ENCODE data around the gene NSD2. TPM values are rescaled to one million over a fixed set of nuclear protein-coding genes. Genes with fewer than 3 reads are reported as not detected.

The NSD2 gene
- total and polyA plus RNA-seq, 9 donors, result 9.1 to 41.9 (median 20.3) TPM

DNA sequence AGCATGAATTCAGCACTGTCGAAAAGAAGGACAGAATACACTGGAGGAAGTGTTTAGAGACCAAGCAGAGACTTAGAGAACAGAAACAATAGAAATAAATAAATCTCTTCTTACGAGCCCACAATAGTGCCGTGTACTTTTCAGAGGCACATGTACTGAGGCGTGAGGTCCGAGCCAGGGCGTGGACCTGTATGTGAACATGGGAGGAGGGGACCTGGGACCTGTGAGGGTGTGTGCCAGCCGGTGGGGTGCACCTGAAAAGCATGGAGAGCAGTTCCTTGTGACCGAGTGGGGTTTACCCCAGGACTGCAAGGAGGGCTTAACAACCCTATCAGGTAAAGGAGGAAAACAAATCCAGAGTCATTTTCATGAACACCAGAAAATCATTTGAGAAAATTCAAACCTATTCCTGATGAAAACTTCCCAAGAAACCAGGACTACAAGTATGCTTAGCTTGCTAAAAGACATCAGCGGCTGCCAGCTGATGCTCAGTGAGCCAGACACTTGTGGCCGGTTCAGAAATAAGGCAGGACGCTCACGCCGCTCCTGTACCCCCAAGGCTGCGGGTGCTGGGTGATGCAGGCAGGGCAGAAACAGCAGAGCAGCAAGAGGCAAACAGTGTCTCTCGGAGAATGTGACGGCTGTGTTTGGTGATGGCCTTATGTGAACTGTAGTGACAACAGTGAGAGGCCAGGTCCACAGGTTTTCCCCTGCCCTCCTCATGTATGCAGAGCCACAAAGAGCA is 100.4 kb downstream of the NSD2 start:
- WGBS, 3 donors, result 95% methylated on average over 16 of the region's 16 CpGs

GRCh38 chr4:1972414-1972813 is 101.2 kb downstream of the NSD2 start:
- TF ChIP-seq, protein P1, sequence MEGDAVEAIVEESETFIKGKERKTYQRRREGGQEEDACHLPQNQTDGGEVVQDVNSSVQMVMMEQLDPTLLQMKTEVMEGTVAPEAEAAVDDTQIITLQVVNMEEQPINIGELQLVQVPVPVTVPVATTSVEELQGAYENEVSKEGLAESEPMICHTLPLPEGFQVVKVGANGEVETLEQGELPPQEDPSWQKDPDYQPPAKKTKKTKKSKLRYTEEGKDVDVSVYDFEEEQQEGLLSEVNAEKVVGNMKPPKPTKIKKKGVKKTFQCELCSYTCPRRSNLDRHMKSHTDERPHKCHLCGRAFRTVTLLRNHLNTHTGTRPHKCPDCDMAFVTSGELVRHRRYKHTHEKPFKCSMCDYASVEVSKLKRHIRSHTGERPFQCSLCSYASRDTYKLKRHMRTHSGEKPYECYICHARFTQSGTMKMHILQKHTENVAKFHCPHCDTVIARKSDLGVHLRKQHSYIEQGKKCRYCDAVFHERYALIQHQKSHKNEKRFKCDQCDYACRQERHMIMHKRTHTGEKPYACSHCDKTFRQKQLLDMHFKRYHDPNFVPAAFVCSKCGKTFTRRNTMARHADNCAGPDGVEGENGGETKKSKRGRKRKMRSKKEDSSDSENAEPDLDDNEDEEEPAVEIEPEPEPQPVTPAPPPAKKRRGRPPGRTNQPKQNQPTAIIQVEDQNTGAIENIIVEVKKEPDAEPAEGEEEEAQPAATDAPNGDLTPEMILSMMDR (IDR thresholded peaks at IDR 0.05), result no peak
- TF ChIP-seq EP300 (IDR thresholded peaks at IDR 0.05) (no peak), POLR2A (IDR thresholded peaks at IDR 0.05) (no peak)
- peak in 1 of 5 donors; percentile 23 for DNase-seq
- 91 to 93% (median 93%) methylated on average over 10 of the region's 10 CpGs for WGBS, 3 donors
- Histone ChIP-seq H3K4me1 (ENCODE audit: insufficient read depth) (no peaks in the 10 kb centered on the region), H3K36me3 (no peaks in the 10 kb centered on the region), H3K27me3 (no peaks in the 10 kb centered on the region), H3K9me3 (no peaks in the 10 kb centered on the region), H3K4me3 (no peak overlapping the region), H3K27ac (no peak overlapping the region)
- intact Hi-C loops (cut with DNase I), result no loop called here

More for the DNA sequence above, 100.4 kb downstream of the NSD2 start:
- no peaks in the 10 kb centered on the region for H3K36me3 ChIP-seq
- no peak overlapping the region for H3K4me3 ChIP-seq
- TF ChIP-seq, protein P1 (IDR thresholded peaks at IDR 0.05), result no peak
- no peak for TF ChIP-seq EP300 (IDR thresholded peaks at IDR 0.05)
- no peak for TF ChIP-seq POLR2A (IDR thresholded peaks at IDR 0.05)
- intact Hi-C loops (cut with DNase I), result no loop called here
- no peak overlapping the region for H3K27ac ChIP-seq
- no peak for DNase-seq
- no peaks in the 10 kb centered on the region for H3K27me3 ChIP-seq
- no peaks in the 10 kb centered on the region for H3K4me1 ChIP-seq (ENCODE audit: insufficient read depth)
- H3K9me3 ChIP-seq, result no peaks in the 10 kb centered on the region

DNA sequence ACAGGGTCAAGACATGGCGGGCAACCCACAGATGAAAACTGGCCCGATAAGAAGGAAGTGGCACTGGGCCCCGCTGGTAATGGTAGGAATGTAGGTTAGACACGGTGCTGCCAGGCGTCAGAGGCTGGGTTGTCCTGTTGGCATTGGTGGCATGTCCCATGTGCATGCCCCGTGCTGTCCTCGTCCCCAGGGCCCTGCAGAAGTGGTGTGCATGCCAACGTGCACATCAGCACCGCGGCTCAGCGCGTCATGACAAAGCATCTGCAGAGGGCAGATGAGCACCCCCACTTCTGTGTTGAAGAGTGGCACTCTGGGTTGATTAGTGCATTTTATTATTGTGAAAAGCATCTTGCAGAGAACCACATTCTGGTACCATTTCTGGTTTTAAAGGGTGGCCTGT is 102.0 kb downstream of the NSD2 start:
- H3K27me3 ChIP-seq, result no peaks in the 10 kb centered on the region
- no peak overlapping the region for H3K4me3 ChIP-seq
- H3K4me1 ChIP-seq (ENCODE audit: insufficient read depth), result no peaks in the 10 kb centered on the region
- intact Hi-C loops (cut with DNase I), result no loop called here
- H3K36me3 ChIP-seq, result no peaks in the 10 kb centered on the region
- TF ChIP-seq POLR2A (IDR thresholded peaks at IDR 0.05), result no peak
- TF ChIP-seq, protein P1 (IDR thresholded peaks at IDR 0.05), result no peak
- TF ChIP-seq EP300 (IDR thresholded peaks at IDR 0.05), result no peak
- no peak overlapping the region for H3K27ac ChIP-seq
- 92 to 95% (median 95%) methylated on average over 12 of the region's 12 CpGs for WGBS, 3 donors
- peak in 1 of 5 donors; percentile 28 for DNase-seq
- no peaks in the 10 kb centered on the region for H3K9me3 ChIP-seq

DNA sequence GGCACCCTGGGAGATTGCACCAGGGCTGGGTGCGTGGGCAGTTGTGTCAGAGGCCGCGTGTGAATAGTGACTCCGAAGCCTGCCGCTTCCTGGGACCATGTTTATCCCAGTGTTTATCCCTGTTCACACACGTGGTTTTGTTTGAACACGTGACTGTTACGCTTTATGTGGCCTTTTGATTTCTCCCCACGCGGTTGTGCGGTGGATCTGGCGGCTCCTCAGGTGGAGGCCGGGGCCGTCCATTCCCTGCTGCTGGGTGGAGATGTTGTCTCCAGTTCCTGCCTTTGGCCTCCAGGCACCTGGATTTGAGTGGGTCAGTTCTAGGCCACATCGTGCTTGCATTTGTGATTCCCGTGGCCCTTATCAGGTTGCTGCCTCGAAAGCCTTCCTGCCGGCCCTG is 102.5 kb downstream of the NSD2 start:
- no peaks in the 10 kb centered on the region for H3K4me1 ChIP-seq (ENCODE audit: insufficient read depth)
- DNase-seq, result peak in 1 of 5 donors; percentile 14
- WGBS, 3 donors, result 91 to 92% (median 91%) methylated on average over 18 of the region's 18 CpGs
- intact Hi-C loops (cut with DNase I), result no loop called here
- H3K36me3 ChIP-seq, result no peaks in the 10 kb centered on the region
- H3K9me3 ChIP-seq, result no peaks in the 10 kb centered on the region
- TF ChIP-seq, protein P1 (IDR thresholded peaks at IDR 0.05), result no peak
- TF ChIP-seq POLR2A (IDR thresholded peaks at IDR 0.05) (no peak), EP300 (IDR thresholded peaks at IDR 0.05) (no peak)
- H3K27me3 ChIP-seq, result no peaks in the 10 kb centered on the region
- H3K4me3 ChIP-seq, result no peak overlapping the region
- H3K27ac ChIP-seq, result no peak overlapping the region

All from ovary (tissue), 9 donors.